ENCODE results near the gene TMEM125. TPM values are rescaled to one million over a fixed set of nuclear protein-coding genes. Genes with fewer than 3 reads are reported as not detected.

TMEM125 gene
- total RNA-seq, 1 donor from 2014 or later, result not detected

GRCh38 chr1:43304314-43304681, 34.5 kb downstream of the TMEM125 start:
- Histone ChIP-seq H3K27me3 (no peaks in the 10 kb centered on the region), H3K9me3 (no peaks in the 10 kb centered on the region), H3K27ac (no peak overlapping the region), H3K4me3 (no peak overlapping the region), H3K36me3 (no peaks in the 10 kb centered on the region), H3K4me1 (no peaks in the 10 kb centered on the region)
- TF ChIP-seq, protein P1, sequence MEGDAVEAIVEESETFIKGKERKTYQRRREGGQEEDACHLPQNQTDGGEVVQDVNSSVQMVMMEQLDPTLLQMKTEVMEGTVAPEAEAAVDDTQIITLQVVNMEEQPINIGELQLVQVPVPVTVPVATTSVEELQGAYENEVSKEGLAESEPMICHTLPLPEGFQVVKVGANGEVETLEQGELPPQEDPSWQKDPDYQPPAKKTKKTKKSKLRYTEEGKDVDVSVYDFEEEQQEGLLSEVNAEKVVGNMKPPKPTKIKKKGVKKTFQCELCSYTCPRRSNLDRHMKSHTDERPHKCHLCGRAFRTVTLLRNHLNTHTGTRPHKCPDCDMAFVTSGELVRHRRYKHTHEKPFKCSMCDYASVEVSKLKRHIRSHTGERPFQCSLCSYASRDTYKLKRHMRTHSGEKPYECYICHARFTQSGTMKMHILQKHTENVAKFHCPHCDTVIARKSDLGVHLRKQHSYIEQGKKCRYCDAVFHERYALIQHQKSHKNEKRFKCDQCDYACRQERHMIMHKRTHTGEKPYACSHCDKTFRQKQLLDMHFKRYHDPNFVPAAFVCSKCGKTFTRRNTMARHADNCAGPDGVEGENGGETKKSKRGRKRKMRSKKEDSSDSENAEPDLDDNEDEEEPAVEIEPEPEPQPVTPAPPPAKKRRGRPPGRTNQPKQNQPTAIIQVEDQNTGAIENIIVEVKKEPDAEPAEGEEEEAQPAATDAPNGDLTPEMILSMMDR (IDR thresholded peaks at IDR 0.05), result no peak
- no peak for DNase-seq (ENCODE audit: low spot score in 2 of 2)
- intact Hi-C loops (cut with DNase I), result no loop called here

DNA sequence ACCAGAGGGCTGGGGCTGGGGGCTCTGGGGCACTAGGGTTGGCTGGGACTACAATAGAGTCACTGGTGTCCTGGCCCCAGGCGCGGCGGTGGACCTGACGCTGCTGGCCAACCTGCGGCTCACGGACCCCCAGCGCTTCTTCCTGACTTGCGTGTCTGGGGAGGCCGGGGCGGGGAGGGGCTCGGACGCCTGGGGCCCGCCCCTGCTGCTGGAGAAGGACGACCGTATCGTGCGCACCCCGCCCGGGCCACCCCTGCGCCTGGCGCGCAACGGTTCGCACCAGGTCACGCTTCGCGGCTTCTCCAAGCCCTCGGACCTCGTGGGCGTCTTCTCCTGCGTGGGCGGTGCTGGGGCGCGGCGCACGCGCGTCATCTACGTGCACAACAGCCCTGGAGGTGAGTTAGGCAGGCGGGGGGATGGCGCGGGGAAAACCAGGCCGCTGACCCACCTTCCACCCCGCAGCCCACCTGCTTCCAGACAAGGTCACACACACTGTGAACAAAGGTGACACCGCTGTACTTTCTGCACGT, 35.1 kb downstream of the TMEM125 start:
- TF ChIP-seq, protein P1 (IDR thresholded peaks at IDR 0.05), result no peak
- H3K9me3 ChIP-seq, result no peaks in the 10 kb centered on the region
- no peak overlapping the region for H3K27ac ChIP-seq
- H3K27me3 ChIP-seq, result no peaks in the 10 kb centered on the region
- DNase-seq (ENCODE audit: low spot score in 2 of 2), result no peak
- no peaks in the 10 kb centered on the region for H3K4me1 ChIP-seq
- no peaks in the 10 kb centered on the region for H3K36me3 ChIP-seq
- no peak overlapping the region for H3K4me3 ChIP-seq
- intact Hi-C loops (cut with DNase I), result no loop called here

GRCh38 chr1:43305461-43305860, 35.7 kb downstream of the TMEM125 start:
- H3K27me3 ChIP-seq, result no peaks in the 10 kb centered on the region
- intact Hi-C loops (cut with DNase I), result no loop called here
- no peak overlapping the region for H3K27ac ChIP-seq
- H3K9me3 ChIP-seq, result no peaks in the 10 kb centered on the region
- DNase-seq (ENCODE audit: low spot score in 2 of 2), result no peak
- TF ChIP-seq, protein P1 (IDR thresholded peaks at IDR 0.05), result no peak
- no peak overlapping the region for H3K4me3 ChIP-seq
- no peaks in the 10 kb centered on the region for H3K36me3 ChIP-seq
- H3K4me1 ChIP-seq, result no peaks in the 10 kb centered on the region

DNA sequence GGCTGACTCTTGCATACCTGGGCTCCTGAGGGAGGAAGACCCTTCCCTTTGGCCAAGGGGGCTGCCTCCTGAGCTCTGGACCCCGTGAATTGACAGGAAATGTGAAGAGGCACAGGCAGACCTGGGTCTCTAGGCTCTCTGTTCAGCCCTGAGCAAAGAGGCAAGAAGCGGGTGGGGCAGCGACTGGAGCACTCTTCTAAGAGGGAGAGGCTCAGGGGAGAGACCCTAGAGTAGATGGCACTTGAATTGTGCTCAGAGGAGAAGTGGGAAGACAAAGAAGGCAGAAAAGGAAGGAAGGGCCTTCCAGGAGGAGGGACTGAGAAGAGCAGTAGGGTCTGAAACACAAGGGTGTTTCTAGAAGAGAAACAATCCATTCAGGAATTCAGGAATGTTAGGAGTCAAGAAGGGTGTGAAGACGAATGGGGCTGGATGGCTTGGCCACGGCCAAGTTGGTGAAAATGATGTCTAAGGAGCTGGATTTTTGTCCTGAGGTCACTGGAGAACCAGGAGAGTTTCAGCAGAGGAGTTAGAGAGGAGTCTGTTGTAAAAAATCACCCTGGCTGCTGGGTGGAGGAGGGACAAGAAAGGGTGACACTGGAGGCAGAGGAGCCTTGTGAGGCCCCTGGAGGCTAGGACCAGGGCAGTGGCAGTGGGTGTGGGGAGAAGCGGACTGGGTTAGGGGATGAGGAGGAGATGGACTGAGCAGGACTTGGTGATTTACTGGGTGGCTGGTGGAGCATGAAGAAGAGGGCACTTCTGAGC, 36.3 kb downstream of the TMEM125 start:
- intact Hi-C loops (cut with DNase I), result no loop called here
- DNase-seq (ENCODE audit: low spot score in 2 of 2), result no peak
- TF ChIP-seq, protein P1 (IDR thresholded peaks at IDR 0.05), result no peak

GRCh38 chr1:43306688-43307457, 37.1 kb downstream of the TMEM125 start:
- TF ChIP-seq, protein P1 (IDR thresholded peaks at IDR 0.05), result no peak

More for the DNA sequence above, 36.3 kb downstream of the TMEM125 start:
- Histone ChIP-seq H3K27me3 (no peaks in the 10 kb centered on the region), H3K9me3 (no peaks in the 10 kb centered on the region), H3K36me3 (no peaks in the 10 kb centered on the region), H3K4me3 (no peak overlapping the region), H3K27ac (no peak overlapping the region), H3K4me1 (no peaks in the 10 kb centered on the region)

More at GRCh38 chr1:43306688-43307457, 37.1 kb downstream of the TMEM125 start:
- Histone ChIP-seq H3K4me3 (no peak overlapping the region), H3K27ac (no peak overlapping the region), H3K27me3 (no peaks in the 10 kb centered on the region), H3K36me3 (no peaks in the 10 kb centered on the region), H3K9me3 (no peaks in the 10 kb centered on the region), H3K4me1 (no peaks in the 10 kb centered on the region)
- no peak for DNase-seq (ENCODE audit: low spot score in 2 of 2)
- intact Hi-C loops (cut with DNase I), result no loop called here
